ENCODE data around the gene C6orf89.

- TF ChIP-seq CTCF (IDR thresholded peaks at IDR 0.05; ENCODE audit: low read length) (no peak), EZH2 (optimal IDR thresholded peaks at IDR 0.05; ENCODE audit: low read depth, low read length) (no peak), EZH2phosphoT487 (IDR thresholded peaks at IDR 0.05; ENCODE audit: low read length) (no peak)
Measured at GRCh38 chr6:36967757-36968156, 82.0 kb downstream of the C6orf89 start.
